MM.1S (cell line): ENCODE measurements around the gene OGFOD3.

Experiments
- CTCF ChIP-seq: fragments of 300-600 bp; sonication (generic); IDR thresholded peaks from 2 replicates; pipeline ENCODE4 v1.5.1; 2016; ENCODE audit warnings: antibody characterized with exemption, low read length, mixed read lengths
- EZH2 ChIP-seq: fragments of 300-600 bp; sonication (generic); optimal IDR thresholded peaks from 2 replicates; pipeline ENCODE3; 2017; ENCODE audit warnings: low read depth, mild to moderate bottlenecking, antibody characterized with exemption, low read length, mixed read lengths
- EZH2phosphoT487 ChIP-seq: fragments of 300-600 bp; sonication (generic); IDR thresholded peaks from 2 replicates; pipeline ENCODE4 v1.6.1; 2018; ENCODE audit warnings: antibody characterized with exemption, low read length

- no peak for TF ChIP-seq CTCF
- TF ChIP-seq EZH2phosphoT487 = no peak
- TF ChIP-seq EZH2 = no peak
Observed at GRCh38 chr17:82461827-82462524, 43.6 kb upstream of the OGFOD3 start.
